HCT116 (cell line): ENCODE data around the gene TSPAN5. TPM values are rescaled to one million over a fixed set of nuclear protein-coding genes. Genes with fewer than 3 reads are reported as not detected.

Source experiments
- ATAC-seq: fragments of 200-7000 bp; cut with Tn5 transposase; 2 replicates; pipeline ENCODE4 v1.9.1; 2020; ENCODE audit warnings: mild to moderate bottlenecking, moderate library complexity
- BruUV-seq: library from RNA; stranded (reverse); fragments of 400-500 nt; replicated peaks from 2 replicates; lab custom pipeline; 2021; lab: Mats Ljungman, UMichigan
- CTCF ChIA-PET: fragments of 300-600 bp; sonication (Branson Sonifier 250); formaldehyde crosslinking; loops from one replicate; lab custom pipeline; 2021; ENCODE audit warnings: antibody characterized with exemption; lab: Charles Lee
- POLR2A ChIA-PET: fragments of 300-600, 350-600 bp; sonication (Branson Sonifier 250); formaldehyde crosslinking; loops from one replicate; lab custom pipeline; 2021; ENCODE audit warnings: antibody characterized with exemption; lab: Charles Lee
- RAD21 ChIA-PET, 2 experiments: fragments of 300-600 bp; sonication (Branson Sonifier 250); formaldehyde crosslinking; loops; one replicate each; lab custom pipeline; 2023; ENCODE audit warnings: low total read pairs in 2 of 2; ENCODE audit not compliant: uncharacterized antibody in 2 of 2, unreplicated experiment in 2 of 2, low non-redundant PET in 1 of 2; lab: Charles Lee
- DNase-seq: peaks from one replicate; pipeline ENCODE4 v3.0.0-alpha.2; 2010; ENCODE audit warnings: low read depth, low spot score
- H2AFZ ChIP-seq: fragments of 200-600 bp; shearing (Covaris generic), sonication (generic); 2 replicates; pipeline ENCODE4 v1.6.1; 2017; ENCODE audit warnings: low read depth, mixed run types, mixed read lengths, antibody characterized with exemption, low read length; ENCODE audit not compliant: poor library complexity, severe bottlenecking
- H3K27ac ChIP-seq: 2 replicates; pipeline ENCODE4 v1.5.1; 2012; ENCODE audit warnings: low read depth, low read length
- H3K27me3 ChIP-seq: fragments of 200-600 bp; sonication (generic); 2 replicates; pipeline ENCODE4 v1.6.1; 2016; ENCODE audit warnings: mixed run types, low read length, mixed read lengths; ENCODE audit not compliant: insufficient read depth
- H3K36me3 ChIP-seq, 2 experiments: fragments of 200-500 bp in 1 of 2; fragments of 200-600 bp in 1 of 2; sonication (Bioruptor generic) in 1 of 2; sonication (generic) in 1 of 2; 2 replicates each; pipeline versions ENCODE4 v1.5.1 to v1.6.1; 2014 to 2016; ENCODE audit warnings: low read length in 2 of 2, inconsistent platforms in 1 of 2, mixed read lengths in 1 of 2, mixed run types in 1 of 2; ENCODE audit not compliant: insufficient read depth in 2 of 2, control insufficient read depth in 1 of 2
- H3K4me1 ChIP-seq, 2 experiments: fragments of 200-600 bp in 1 of 2; sonication (generic) in 1 of 2; 2 replicates each; pipeline versions ENCODE4 v1.5.1 to v1.6.1; 2012 to 2017; ENCODE audit warnings: low read length in 2 of 2, inconsistent platforms in 1 of 2, mild to moderate bottlenecking in 1 of 2, mixed read lengths in 1 of 2, mixed run types in 1 of 2, moderate library complexity in 1 of 2; ENCODE audit not compliant: insufficient read depth in 2 of 2, control insufficient read depth in 1 of 2
- H3K4me2 ChIP-seq: fragments of 200-600 bp; sonication (generic); 2 replicates; pipeline ENCODE4 v1.6.1; 2017; ENCODE audit warnings: mixed run types, low read length, mixed read lengths
- H3K4me3 ChIP-seq, 2 experiments: fragments of 200-600 bp in 1 of 2; sonication (generic) in 1 of 2; replicated peaks in 1 of 2; 2 replicates each; pipeline ENCODE4 v1.5.1; 2011 to 2016; ENCODE audit warnings: low read length in 2 of 2, control low read depth in 1 of 2, low read depth in 1 of 2, mild to moderate bottlenecking in 1 of 2, mixed read lengths in 1 of 2, mixed run types in 1 of 2
- H3K79me2 ChIP-seq: fragments of 200-600 bp; sonication (generic); 2 replicates; pipeline ENCODE4 v1.6.1; 2017; ENCODE audit warnings: mild to moderate bottlenecking, mixed run types, low read length, moderate library complexity, mixed read lengths; ENCODE audit not compliant: insufficient read depth
- H3K9ac ChIP-seq: fragments of 200-600 bp; sonication (generic); 2 replicates; pipeline ENCODE4 v1.6.1; 2016; ENCODE audit warnings: low read length, mixed read lengths
- H3K9me2 ChIP-seq: fragments of 200-600 bp; sonication (generic), shearing (Covaris generic); 2 replicates; pipeline ENCODE4 v1.6.1; 2017; ENCODE audit warnings: mixed run types, mild to moderate bottlenecking, moderate library complexity; ENCODE audit not compliant: insufficient read depth
- H3K9me3 ChIP-seq, 2 experiments: fragments of 200-500 bp in 1 of 2; fragments of 200-600 bp in 1 of 2; sonication (Bioruptor generic) in 1 of 2; sonication (generic) in 1 of 2; 2 replicates each; pipeline ENCODE4 v1.6.1; 2014 to 2017; ENCODE audit warnings: low read length in 2 of 2, mixed read lengths in 2 of 2, inconsistent platforms in 1 of 2, low read depth in 1 of 2, mild to moderate bottlenecking in 1 of 2, mixed run types in 1 of 2, moderate library complexity in 1 of 2; ENCODE audit not compliant: control insufficient read depth in 1 of 2, insufficient read depth in 1 of 2
- H4K20me1 ChIP-seq: fragments of 200-600 bp; sonication (generic), shearing (Covaris generic); 2 replicates; pipeline ENCODE4 v1.6.1; 2017; ENCODE audit warnings: mixed run types, mild to moderate bottlenecking, moderate library complexity; ENCODE audit not compliant: insufficient read depth
- EGR1 ChIP-seq: IDR thresholded peaks from 2 replicates; pipeline ENCODE4 v1.6.1; 2012; ENCODE audit warnings: low read depth
- ELF1 ChIP-seq: IDR thresholded peaks from 2 replicates; pipeline ENCODE4 v1.6.1; 2012; ENCODE audit warnings: low read depth, borderline replicate concordance
- EZH2phosphoT487 ChIP-seq: fragments of 200-600 bp; IDR thresholded peaks from 2 replicates; pipeline ENCODE4 v1.6.1; 2018; ENCODE audit warnings: antibody characterized with exemption, borderline replicate concordance
- POLR2A ChIP-seq: IDR thresholded peaks from 2 replicates; pipeline ENCODE4 v1.7.0; 2011; ENCODE audit warnings: borderline replicate concordance; ENCODE audit not compliant: insufficient read depth, insufficient read length; ENCODE audit errors: extremely low read depth
- SIN3A ChIP-seq: IDR thresholded peaks from 2 replicates; pipeline ENCODE4 v1.6.1; 2012; ENCODE audit warnings: low read depth
- YY1 ChIP-seq: IDR thresholded peaks from 2 replicates; pipeline ENCODE4 v1.6.1; 2011; ENCODE audit warnings: low read length, low read depth, moderate library complexity, mild to moderate bottlenecking; ENCODE audit not compliant: insufficient replicate concordance; ENCODE audit errors: extremely low read depth
- ZFX ChIP-seq: fragments of 450-650 bp; IDR thresholded peaks from 2 replicates; pipeline ENCODE4 v1.6.1; 2017
- intact Hi-C: fragments of 100-400 bp; cut with micrococcal nuclease; formaldehyde crosslinking; loops from 2 replicates; pipeline ENCODE4 v1.10.0; 2022
- total RNA-seq: library from RNA; stranded (reverse); gene quantifications from one replicate; pipeline ENCODE4 v1.2.1, GENCODE V29; 2021; ENCODE audit not compliant: unreplicated experiment
- TF ChIP-seq, protein P1 (sequence below): IDR thresholded peaks from 2 replicates; pipeline ENCODE4 v1.6.1; 2011; ENCODE audit warnings: mild to moderate bottlenecking, low read length, moderate library complexity; ENCODE audit not compliant: insufficient replicate concordance; ENCODE audit errors: extremely low read depth
- TF ChIP-seq, protein P2 (sequence below), 3 experiments: fragments of 200-600 bp in 1 of 3; sonication (generic) in 1 of 3; IDR thresholded peaks in 2 of 3; conservative IDR thresholded peaks in 1 of 3; 2 replicates each; pipeline ENCODE4 v1.5.1; 2012 to 2017; ENCODE audit warnings: low read depth in 2 of 3, low read length in 2 of 3, antibody characterized with exemption in 1 of 3, borderline replicate concordance in 1 of 3, control low read depth in 1 of 3, mild to moderate bottlenecking in 1 of 3, mixed read lengths in 1 of 3, mixed run types in 1 of 3, moderate library complexity in 1 of 3; ENCODE audit not compliant: insufficient read depth in 1 of 3
- TF ChIP-seq, protein P3 (sequence below): IDR thresholded peaks from 2 replicates; pipeline ENCODE4 v1.6.1; 2012

Gene TSPAN5
- total RNA-seq, 1 experiment from 2014 or later = 56.8 TPM

DNA sequence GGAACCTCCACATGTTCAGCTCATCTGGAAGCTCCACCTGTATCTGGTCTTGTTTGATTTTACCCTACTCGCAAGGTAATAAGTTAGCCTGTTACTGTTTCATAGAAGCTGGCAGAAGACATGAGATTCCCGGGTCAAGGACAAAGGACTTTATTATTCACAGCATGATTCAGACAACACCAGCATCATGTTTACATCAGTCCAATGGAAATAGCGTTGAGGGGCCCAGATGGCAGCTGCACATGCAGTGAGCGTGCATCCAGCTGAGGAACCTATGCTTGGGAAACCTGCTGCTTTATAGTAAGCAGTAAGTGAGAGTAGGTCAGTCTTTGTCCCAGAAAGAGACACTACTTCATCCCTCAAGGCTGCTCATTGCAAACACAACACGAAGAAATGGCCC lies 19.8 kb downstream of the TSPAN5 start:
- POLR2A ChIA-PET = no interaction called here
- Histone ChIP-seq H2AFZ (no peak overlapping the region), H3K4me2 (no peak overlapping the region), H3K79me2 (peaks cover 100% of the 10 kb centered on the region)
- no peak for DNase-seq
- TF ChIP-seq ZFX (no peak), EGR1 (no peak), POLR2A (no peak), EZH2phosphoT487 (no peak), SIN3A (no peak), YY1 (no peak), ELF1 (no peak)
- TF ChIP-seq, protein P1, sequence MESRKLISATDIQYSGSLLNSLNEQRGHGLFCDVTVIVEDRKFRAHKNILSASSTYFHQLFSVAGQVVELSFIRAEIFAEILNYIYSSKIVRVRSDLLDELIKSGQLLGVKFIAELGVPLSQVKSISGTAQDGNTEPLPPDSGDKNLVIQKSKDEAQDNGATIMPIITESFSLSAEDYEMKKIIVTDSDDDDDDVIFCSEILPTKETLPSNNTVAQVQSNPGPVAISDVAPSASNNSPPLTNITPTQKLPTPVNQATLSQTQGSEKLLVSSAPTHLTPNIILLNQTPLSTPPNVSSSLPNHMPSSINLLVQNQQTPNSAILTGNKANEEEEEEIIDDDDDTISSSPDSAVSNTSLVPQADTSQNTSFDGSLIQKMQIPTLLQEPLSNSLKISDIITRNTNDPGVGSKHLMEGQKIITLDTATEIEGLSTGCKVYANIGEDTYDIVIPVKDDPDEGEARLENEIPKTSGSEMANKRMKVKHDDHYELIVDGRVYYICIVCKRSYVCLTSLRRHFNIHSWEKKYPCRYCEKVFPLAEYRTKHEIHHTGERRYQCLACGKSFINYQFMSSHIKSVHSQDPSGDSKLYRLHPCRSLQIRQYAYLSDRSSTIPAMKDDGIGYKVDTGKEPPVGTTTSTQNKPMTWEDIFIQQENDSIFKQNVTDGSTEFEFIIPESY = no peak
- TF ChIP-seq, protein P2, sequence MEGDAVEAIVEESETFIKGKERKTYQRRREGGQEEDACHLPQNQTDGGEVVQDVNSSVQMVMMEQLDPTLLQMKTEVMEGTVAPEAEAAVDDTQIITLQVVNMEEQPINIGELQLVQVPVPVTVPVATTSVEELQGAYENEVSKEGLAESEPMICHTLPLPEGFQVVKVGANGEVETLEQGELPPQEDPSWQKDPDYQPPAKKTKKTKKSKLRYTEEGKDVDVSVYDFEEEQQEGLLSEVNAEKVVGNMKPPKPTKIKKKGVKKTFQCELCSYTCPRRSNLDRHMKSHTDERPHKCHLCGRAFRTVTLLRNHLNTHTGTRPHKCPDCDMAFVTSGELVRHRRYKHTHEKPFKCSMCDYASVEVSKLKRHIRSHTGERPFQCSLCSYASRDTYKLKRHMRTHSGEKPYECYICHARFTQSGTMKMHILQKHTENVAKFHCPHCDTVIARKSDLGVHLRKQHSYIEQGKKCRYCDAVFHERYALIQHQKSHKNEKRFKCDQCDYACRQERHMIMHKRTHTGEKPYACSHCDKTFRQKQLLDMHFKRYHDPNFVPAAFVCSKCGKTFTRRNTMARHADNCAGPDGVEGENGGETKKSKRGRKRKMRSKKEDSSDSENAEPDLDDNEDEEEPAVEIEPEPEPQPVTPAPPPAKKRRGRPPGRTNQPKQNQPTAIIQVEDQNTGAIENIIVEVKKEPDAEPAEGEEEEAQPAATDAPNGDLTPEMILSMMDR (IDR thresholded peaks at IDR 0.05 in 2 of 3, conservative IDR thresholded peaks at IDR 0.05 in 1 of 3; ENCODE audit: borderline replicate concordance in 1 of 3, insufficient read depth in 1 of 3, low read depth in 2 of 3, low read length in 2 of 3) = no peak
- TF ChIP-seq, protein P3, sequence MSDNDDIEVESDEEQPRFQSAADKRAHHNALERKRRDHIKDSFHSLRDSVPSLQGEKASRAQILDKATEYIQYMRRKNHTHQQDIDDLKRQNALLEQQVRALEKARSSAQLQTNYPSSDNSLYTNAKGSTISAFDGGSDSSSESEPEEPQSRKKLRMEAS = no peak
- TF ChIP-seq, all 23 proteins: peak for 0
- Histone ChIP-seq H3K9ac (no peak overlapping the region), H3K9me3 (no peaks in the 10 kb centered on the region), H3K4me1 (peaks cover 9 to 50% of the 10 kb centered on the region in 2 experiments), H3K27me3 (no peaks in the 10 kb centered on the region), H3K9me2 (no peaks in the 10 kb centered on the region), H3K36me3 (no peaks in the 10 kb centered on the region), H3K4me3 (no peak overlapping the region), H4K20me1 (no peaks in the 10 kb centered on the region), H3K27ac (no peak overlapping the region)
- CTCF ChIA-PET = no interaction called here
- no TSS peak for BruUV-seq
- intact Hi-C loops = no loop called here
- RAD21 ChIA-PET = no interaction called here
- ATAC-seq = no peak
